ENCODE data around the gene ANKFY1. TPM values are rescaled to one million over a fixed set of nuclear protein-coding genes. Genes with fewer than 3 reads are reported as not detected.

ANKFY1 gene
- total RNA-seq, 1 experiment from 2014 or later = 38.9 TPM

- Histone ChIP-seq H3K4me3 (replicated peaks in 1 of 2; ENCODE audit: low read depth in 1 of 2, low read length in 2 of 2) (no peak overlapping the region), H4K20me1 (ENCODE audit: insufficient read depth) (no peaks in the 10 kb centered on the region), H3K9ac (ENCODE audit: low read length) (no peak overlapping the region), H3K9me3 (ENCODE audit: control insufficient read depth in 1 of 2, insufficient read depth in 1 of 2, low read depth in 1 of 2, low read length in 2 of 2) (peaks cover 10% of the 10 kb centered on the region in 2 experiments; a peak in 1 of 4 replicates), H3K4me2 (ENCODE audit: low read length) (no peak overlapping the region), H3K27me3 (ENCODE audit: insufficient read depth, low read length) (no peaks in the 10 kb centered on the region), H3K27ac (ENCODE audit: low read depth, low read length) (no peak overlapping the region), H3K79me2 (ENCODE audit: insufficient read depth, low read length) (peaks cover 93% of the 10 kb centered on the region), H3K9me2 (ENCODE audit: insufficient read depth) (no peaks in the 10 kb centered on the region), H3K36me3 (ENCODE audit: control insufficient read depth in 1 of 2, insufficient read depth in 2 of 2, low read length in 2 of 2) (peaks cover 0 to 19% of the 10 kb centered on the region in 2 experiments; a peak in 1 of 4 replicates), H2AFZ (ENCODE audit: low read depth, low read length, poor library complexity, severe bottlenecking) (no peak overlapping the region), H3K4me1 (ENCODE audit: control insufficient read depth in 1 of 2, insufficient read depth in 2 of 2, low read length in 2 of 2) (peaks cover 5 to 21% of the 10 kb centered on the region in 2 experiments; a peak in 3 of 4 replicates)
- ChIA-PET POLR2A (interaction anchor here (1.3 kb wide), 1 partner anchor 15 kb away, joined by 3 read pairs; no protein-coding TSS in a partner anchor), CTCF (interaction anchor here (5.0 kb wide), 1 partner anchor 10 kb away, joined by 35 read pairs; no protein-coding TSS in a partner anchor), RAD21 (ENCODE audit: low non-redundant PET in 1 of 2, low total read pairs in 2 of 2, uncharacterized antibody in 2 of 2, unreplicated experiment in 2 of 2) (interaction anchor here in 1 of 2 experiments (0.9 kb wide), 1 partner anchor 9 kb away, joined by 3 read pairs; no protein-coding TSS in a partner anchor)
- TF ChIP-seq ZBTB33 (IDR thresholded peaks at IDR 0.05; ENCODE audit: extremely low read depth, insufficient replicate concordance, low read length) (no peak), JUND (IDR thresholded peaks at IDR 0.05) (no peak), RAD21 (IDR thresholded peaks at IDR 0.05; ENCODE audit: low read depth) (no peak), POLR2A (IDR thresholded peaks at IDR 0.05; ENCODE audit: borderline replicate concordance, extremely low read depth, insufficient read depth, insufficient read length) (no peak), SP1 (IDR thresholded peaks at IDR 0.05; ENCODE audit: low read depth) (no peak), MAX (IDR thresholded peaks at IDR 0.05) (no peak), ELF1 (IDR thresholded peaks at IDR 0.05; ENCODE audit: borderline replicate concordance, low read depth) (no peak), SRF (IDR thresholded peaks at IDR 0.05; ENCODE audit: low read depth) (no peak), YY1 (IDR thresholded peaks at IDR 0.05; ENCODE audit: extremely low read depth, insufficient replicate concordance, low read depth, low read length) (no peak), CEBPB (IDR thresholded peaks at IDR 0.05; ENCODE audit: low read depth) (no peak), POLR2AphosphoS5 (IDR thresholded peaks at IDR 0.05; ENCODE audit: low read depth, low read length) (no peak), SIN3A (IDR thresholded peaks at IDR 0.05; ENCODE audit: low read depth) (no peak)
- no TSS peak for BruUV-seq (replicated peaks)
- DNase-seq (ENCODE audit: low read depth, low spot score) (no peak), ATAC-seq (no peak)
- intact Hi-C loops (cut with micrococcal nuclease) = no loop called here
These were observed 4.9 kb downstream of the ANKFY1 start for GRCh38 chr17:4258867-4259266.

All from HCT116 (cell line).